Loucy (cell line): ENCODE measurements around the gene PSMG1.

Experiments
- CTCF ChIP-seq: fragments of 200-600 bp; sonication (generic); conservative IDR thresholded peaks from 2 replicates; pipeline ENCODE4 v1.5.1; 2014; ENCODE audit warnings: mild to moderate bottlenecking, antibody characterized with exemption, low read length
- EZH2phosphoT487 ChIP-seq: fragments of 200-600 bp; IDR thresholded peaks from 2 replicates; pipeline ENCODE4 v1.6.1; 2018; ENCODE audit warnings: antibody characterized with exemption, mild to moderate bottlenecking, moderate library complexity, borderline replicate concordance

DNA sequence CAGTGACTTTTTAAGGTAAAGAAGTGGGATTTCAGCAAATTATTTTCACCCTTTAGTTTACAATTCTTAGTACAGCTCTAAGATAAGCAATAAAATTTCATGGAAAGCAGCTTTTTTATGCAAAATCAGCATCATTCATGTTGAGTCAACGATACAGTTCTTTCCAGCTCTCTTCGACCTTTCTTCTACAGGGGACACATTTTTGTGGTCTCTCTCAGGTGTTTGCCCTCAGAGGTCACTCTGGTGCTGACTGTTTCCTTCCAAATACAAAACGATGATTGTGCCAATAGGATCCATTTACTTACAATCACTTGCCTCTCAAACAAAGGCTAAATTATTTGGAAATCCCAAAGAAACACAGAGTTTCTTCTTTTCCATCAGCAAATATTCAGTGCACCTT, 51.0 kb downstream of the PSMG1 start:
- TF ChIP-seq CTCF (no peak), EZH2phosphoT487 (no peak)
